ENCODE results near the gene HNRNPA2B1.
"Not testable (repeated sequence)": the region's sequence is repeated elsewhere in the genome, so short reads cannot be mapped to it uniquely, and the experiment has no call there.

HNRNPA2B1 gene

GRCh38 chr7:26163804-26164203 is 36.7 kb downstream of the HNRNPA2B1 start:
- not testable (repeated sequence) for DNase-seq (ENCODE audit: low read depth)

DNA sequence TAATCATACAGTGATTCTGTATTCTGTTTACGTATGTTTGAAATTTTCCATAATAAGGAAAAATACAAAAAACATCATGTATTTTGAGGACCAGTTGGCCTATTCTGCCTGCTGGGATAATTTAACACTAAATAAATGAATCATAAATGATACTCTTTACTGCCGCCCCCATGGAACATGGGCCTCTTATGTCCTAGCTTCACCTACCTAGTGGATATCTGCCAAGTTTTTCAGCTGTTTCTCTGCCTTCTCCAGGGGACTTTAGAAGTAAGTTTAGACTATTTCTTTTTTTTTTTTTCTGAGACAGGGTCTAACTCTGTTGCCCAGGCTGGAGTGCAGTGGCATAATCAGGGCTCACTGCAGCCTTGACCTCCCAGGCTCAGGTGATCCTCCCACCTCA is 38.1 kb downstream of the HNRNPA2B1 start:
- no peak for DNase-seq (ENCODE audit: low read depth)

DNA sequence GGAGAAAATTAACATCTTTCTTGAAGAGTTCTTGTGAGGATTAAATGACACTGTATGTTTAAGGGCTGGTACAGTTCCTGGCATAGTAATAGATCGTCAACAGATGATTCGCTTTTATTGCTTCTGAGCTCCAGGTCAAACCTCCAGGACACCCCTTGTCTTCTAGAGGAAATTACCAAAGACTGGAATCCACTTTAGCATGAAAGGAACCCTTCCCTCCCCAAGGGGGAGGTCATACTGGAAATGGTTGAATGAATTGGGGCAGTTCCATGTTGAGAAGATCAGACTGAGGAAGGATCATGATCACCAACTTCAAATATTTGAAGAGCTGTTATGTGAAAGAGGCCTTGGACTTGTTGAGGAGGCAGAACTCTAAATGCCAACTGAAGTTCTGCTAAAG is 39.6 kb downstream of the HNRNPA2B1 start:
- DNase-seq (ENCODE audit: low read depth): no peak

DNA sequence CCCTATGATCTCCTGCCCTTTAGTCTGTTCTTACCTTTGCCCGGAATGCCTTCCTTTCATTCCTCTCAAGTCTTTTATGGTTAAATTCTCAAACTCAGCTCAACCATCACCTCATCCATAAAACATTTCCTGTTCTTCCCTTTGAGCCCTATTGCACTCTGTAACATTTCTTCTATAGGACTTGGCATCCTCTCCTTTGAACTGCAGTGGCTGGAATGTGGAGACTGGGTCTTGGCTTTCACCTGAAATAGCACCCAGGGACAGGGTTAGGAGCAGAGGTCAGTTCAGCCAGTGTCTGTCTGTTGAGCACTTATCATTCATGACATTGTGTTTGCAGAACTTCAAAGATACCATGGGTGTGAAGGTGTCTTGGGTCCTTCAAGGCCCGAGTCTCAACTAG is 41.3 kb downstream of the HNRNPA2B1 start:
- no peak for DNase-seq (ENCODE audit: low read depth)

- DNase-seq (ENCODE audit: low read depth): no peak
These were observed 42.9 kb downstream of the HNRNPA2B1 start for GRCh38 chr7:26157520-26158105.

GRCh38 chr7:26156451-26157420 is 43.8 kb downstream of the HNRNPA2B1 start:
- DNase-seq (ENCODE audit: low read depth): no peak

GRCh38 chr7:26155531-26156375 is 44.8 kb downstream of the HNRNPA2B1 start:
- no peak for DNase-seq (ENCODE audit: low read depth)

- DNase-seq (ENCODE audit: low read depth): no peak
These were observed 46.4 kb downstream of the HNRNPA2B1 start for GRCh38 chr7:26153823-26154783.

DNA sequence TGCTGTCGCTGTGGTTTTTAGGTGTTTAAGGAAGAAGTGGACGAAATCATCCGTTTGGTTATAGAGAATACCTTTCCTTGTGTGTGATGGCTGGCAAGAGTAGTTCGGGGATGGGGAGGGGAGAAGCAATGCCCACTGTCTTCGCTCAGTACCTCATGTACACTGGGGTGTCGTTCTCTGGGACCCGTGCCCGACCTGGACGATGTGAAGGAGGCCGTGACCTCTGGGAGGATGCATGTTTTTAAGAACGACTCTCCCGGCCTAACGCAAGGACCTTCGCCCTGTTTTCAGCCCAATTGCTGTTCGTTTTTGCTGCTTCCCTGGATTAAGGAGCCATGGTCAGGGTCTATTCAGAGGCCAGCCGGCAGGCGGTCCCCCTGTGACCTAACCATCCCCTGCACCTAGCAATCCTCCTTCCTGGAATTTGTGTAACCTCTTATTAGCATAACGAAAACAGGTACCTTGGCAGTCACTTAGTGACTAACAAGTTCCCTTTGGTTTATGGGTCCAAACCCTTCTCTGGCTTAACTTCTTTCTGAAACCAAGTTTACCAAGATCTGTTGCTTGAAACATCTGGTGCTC is 47.2 kb downstream of the HNRNPA2B1 start:
- DNase-seq (ENCODE audit: low read depth): no peak

DNA sequence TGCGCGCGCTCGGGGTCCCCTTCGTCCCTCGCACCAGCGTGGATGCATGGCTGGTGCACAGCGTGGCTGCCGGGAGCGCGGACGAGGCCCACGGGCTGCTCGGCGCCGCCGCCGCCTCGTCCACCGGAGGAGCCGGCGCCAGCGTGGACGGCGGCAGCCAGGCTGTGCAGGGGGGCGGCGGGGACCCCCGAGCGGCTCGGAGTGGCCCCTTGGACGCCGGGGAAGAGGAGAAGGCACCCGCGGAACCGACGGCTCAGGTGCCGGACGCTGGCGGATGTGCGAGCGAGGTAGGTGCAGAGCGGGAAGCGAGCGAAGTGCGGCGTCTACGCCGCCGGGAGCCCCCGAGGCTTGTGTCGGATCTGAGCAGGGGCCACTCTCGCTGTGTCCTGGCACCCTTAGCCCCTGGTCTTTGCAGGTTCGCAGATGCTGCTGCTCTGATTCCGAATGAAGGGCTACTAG is 47.7 kb downstream of the HNRNPA2B1 start:
- DNase-seq (ENCODE audit: low read depth): not testable (repeated sequence)

DNA sequence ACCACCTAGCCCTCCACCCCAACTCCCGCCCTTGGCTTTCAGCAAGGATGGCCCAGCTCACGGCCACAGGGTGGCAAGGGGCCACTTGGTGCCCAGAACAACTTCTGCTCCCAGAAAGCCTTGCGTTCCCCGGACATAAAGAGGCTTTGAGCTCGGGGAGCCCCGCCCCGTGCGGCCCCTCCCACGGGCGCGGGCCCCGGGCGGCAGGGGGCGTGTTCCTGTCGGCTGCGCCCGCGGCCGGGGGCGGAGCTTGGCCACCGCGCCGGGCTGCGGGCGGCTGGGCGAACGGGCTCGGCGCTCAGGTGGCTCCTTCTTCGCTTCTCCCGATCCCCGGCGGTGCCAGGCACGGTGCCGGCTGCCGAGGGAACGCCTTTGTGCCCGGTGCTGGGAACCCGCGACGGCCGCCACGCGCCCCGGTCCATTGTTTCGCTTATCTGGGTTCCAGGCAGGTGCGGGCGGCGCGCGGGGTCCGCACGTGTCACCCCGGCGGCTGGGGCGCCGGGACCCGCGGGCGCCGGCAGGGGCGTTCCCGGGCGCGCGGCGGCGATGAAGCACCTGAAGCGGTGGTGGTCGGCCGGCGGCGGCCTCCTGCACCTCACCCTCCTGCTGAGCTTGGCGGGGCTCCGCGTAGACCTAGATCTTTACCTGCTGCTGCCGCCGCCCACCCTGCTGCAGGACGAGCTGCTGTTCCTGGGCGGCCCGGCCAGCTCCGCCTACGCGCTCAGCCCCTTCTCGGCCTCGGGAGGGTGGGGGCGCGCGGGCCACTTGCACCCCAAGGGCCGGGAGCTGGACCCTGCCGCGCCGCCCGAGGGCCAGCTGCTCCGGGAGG is 48.4 kb downstream of the HNRNPA2B1 start, which contains the start of gene NFE2L3:
TSS of gene NFE2L3 (plus strand) at position 246 of the 829 bp plus-strand sequence. CDS start at position 547, 301 bp downstream.
- DNase-seq (ENCODE audit: low read depth): peak; percentile 58

DNA sequence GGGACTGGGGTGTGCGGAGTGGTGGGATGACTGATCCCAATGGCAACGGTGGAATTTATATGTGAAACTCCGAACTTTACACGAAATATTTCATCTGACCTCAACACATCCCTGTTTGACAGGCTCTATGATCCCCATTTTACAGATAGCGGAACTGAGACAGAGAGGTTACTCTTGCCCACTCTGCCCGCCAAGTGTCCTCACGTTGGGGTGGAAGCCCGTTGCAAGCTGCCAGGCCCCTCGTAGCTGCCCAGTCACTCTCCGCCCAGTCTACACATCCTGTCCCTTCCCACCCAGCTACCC is 48.9 kb downstream of the HNRNPA2B1 start:
- DNase-seq (ENCODE audit: low read depth): no peak

GRCh38 chr7:26151096-26151495 is 49.5 kb downstream of the HNRNPA2B1 start:
- no peak for DNase-seq (ENCODE audit: low read depth)

GRCh38 chr7:26149391-26149977 is 51.1 kb downstream of the HNRNPA2B1 start:
- DNase-seq (ENCODE audit: low read depth): no peak

DNA sequence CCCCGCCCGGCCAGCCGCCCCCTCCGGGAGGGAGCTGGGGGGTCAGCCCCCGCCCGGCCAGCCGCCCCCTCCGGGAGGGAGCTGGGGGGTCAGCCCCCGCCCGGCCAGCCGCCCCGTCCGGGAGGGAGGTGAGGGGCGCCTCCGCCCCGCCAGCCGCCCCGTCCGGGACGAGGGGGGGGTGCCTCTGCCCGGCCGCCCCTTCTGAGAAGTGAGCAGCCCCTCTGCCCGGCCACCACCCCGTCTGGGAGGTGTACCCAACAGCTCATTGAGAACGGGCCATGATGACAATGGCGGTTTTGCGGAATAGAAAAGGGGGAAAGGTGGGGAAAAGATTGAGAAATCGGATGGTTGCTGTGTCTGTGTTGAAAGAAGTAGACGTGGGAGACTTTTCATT is 52.2 kb downstream of the HNRNPA2B1 start:
- DNase-seq (ENCODE audit: low read depth): not testable (repeated sequence)

DNA sequence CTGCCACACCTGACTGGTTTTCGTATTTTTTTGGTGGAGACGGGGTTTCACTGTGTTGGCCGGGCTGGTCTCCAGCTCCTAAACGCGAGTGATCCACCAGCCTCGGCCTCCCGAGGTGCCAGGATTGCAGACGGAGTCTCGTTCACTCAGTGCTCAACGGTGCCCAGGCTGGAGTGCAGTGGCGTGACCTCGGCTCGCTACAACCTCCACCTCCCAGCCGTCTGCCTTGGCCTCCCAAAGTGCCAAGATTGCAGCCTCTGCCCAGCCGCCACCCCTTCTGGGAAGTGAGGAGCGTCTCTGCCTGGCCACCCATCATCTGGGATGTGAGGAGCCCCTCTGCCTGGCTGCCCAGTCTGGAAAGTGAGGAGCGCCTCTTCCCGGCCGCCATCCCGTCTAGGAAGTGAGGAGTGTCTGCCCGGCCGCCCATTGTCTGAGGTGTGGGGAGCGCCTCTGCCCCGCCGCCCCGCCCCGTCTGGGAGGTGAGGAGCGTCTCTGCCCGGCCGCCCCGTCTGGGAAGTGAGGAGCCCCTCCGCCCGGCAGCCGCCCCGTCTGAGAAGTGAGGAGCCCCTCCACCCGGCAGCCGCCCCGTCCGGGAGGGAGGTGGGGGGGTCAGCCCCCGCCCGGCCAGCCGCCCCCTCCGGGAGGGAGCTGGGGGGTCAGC is 52.8 kb downstream of the HNRNPA2B1 start:
- not testable (repeated sequence) for DNase-seq (ENCODE audit: low read depth)

- DNase-seq (ENCODE audit: low read depth): no peak
These were observed 53.5 kb downstream of the HNRNPA2B1 start for GRCh38 chr7:26147030-26147429.

- DNase-seq (ENCODE audit: low read depth): no peak
These were observed 55.3 kb downstream of the HNRNPA2B1 start for GRCh38 chr7:26145238-26145637.
